ENCODE results near the gene TPPP2. TPM values are rescaled to one million over a fixed set of nuclear protein-coding genes. Genes with fewer than 3 reads are reported as not detected.

Gene TPPP2
- total RNA-seq, 1 donor from 2014 or later, result not detected

DNA sequence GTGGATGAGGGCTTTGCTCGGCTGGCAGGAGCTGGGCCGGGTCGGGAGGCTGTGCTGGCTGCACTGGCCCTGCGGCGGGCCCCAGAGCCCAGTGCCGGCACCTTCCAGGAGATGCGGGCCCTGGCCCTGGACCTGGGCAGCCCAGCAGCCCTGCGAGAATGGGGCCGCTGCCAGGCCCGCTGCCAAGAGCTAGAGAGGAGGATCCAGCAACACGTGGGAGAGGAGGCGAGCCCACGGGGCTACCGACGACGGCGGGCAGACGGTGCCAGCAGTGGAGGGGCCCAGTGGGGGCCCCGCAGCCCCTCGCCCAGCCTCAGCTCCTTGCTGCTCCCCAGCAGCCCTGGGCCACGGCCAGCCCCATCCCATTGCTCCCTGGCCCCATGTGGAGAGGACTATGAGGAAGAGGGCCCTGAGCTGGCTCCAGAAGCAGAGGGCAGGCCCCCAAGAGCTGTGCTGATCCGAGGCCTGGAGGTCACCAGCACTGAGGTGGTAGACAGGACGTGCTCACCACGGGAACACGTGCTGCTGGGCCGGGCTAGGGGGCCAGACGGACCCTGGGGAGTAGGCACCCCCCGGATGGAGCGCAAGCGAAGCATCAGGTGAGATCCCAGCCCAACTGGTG is 51.6 kb downstream of the TPPP2 start:
- peaks cover 2% of the 10 kb centered on the region for H3K4me1 Mint-ChIP-seq (ENCODE audit: unreplicated experiment)
- TF ChIP-seq, protein P1, sequence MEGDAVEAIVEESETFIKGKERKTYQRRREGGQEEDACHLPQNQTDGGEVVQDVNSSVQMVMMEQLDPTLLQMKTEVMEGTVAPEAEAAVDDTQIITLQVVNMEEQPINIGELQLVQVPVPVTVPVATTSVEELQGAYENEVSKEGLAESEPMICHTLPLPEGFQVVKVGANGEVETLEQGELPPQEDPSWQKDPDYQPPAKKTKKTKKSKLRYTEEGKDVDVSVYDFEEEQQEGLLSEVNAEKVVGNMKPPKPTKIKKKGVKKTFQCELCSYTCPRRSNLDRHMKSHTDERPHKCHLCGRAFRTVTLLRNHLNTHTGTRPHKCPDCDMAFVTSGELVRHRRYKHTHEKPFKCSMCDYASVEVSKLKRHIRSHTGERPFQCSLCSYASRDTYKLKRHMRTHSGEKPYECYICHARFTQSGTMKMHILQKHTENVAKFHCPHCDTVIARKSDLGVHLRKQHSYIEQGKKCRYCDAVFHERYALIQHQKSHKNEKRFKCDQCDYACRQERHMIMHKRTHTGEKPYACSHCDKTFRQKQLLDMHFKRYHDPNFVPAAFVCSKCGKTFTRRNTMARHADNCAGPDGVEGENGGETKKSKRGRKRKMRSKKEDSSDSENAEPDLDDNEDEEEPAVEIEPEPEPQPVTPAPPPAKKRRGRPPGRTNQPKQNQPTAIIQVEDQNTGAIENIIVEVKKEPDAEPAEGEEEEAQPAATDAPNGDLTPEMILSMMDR (conservative IDR thresholded peaks at IDR 0.05), result no peak
- no peak overlapping the region for H3K27ac Mint-ChIP-seq
- no peak for DNase-seq (ENCODE audit: extremely low spot score, unreplicated experiment)
- H3K36me3 Mint-ChIP-seq, result peaks cover 17% of the 10 kb centered on the region
- H3K9me3 Mint-ChIP-seq, result no peaks in the 10 kb centered on the region
- no peak overlapping the region for H3K4me3 Mint-ChIP-seq
- H3K27me3 Mint-ChIP-seq, result no peaks in the 10 kb centered on the region

Small RNA genes within 50 kb of the gene (microRNA-seq; reads per million reads assigned to microRNA genes)
- gene MIR6717, result not detected

Other genes starting within 250 kb of the TPPP2 start
- gene RNASE6, start 248.9 kb upstream of the TPPP2 start, total RNA-seq (ENCODE audit: low replicate concordance), result 0.97 and 1.1 TPM in 2 replicates
- gene RNASE1, start 227.4 kb upstream of the TPPP2 start, total RNA-seq (ENCODE audit: low replicate concordance), result 476 and 793 TPM in 2 replicates
- gene RNASE3, start 138.8 kb upstream of the TPPP2 start, total RNA-seq (ENCODE audit: low replicate concordance), result not detected in 2 replicates
- not detected in 2 replicates for gene RNASE2, start 74.7 kb upstream of the TPPP2 start, total RNA-seq (ENCODE audit: low replicate concordance)
- gene METTL17, start 40.2 kb upstream of the TPPP2 start, total RNA-seq (ENCODE audit: low replicate concordance), result 59.7 and 88.1 TPM in 2 replicates
- 4.5 and 14.2 TPM in 2 replicates for gene SLC39A2, start 30.9 kb upstream of the TPPP2 start, total RNA-seq (ENCODE audit: low replicate concordance)
- 150 and 214 TPM in 2 replicates for gene NDRG2, start 5.2 kb upstream of the TPPP2 start, total RNA-seq (ENCODE audit: low replicate concordance)
- not detected in 2 replicates for gene RNASE13, start 4.6 kb downstream of the TPPP2 start, total RNA-seq (ENCODE audit: low replicate concordance)
- 0.55 TPM in 1 of 2 replicates, not detected in the other for gene RNASE7, start 12.1 kb downstream of the TPPP2 start, total RNA-seq (ENCODE audit: low replicate concordance)
- not detected in 2 replicates for gene RNASE8, start 27.6 kb downstream of the TPPP2 start, total RNA-seq (ENCODE audit: low replicate concordance)
- 10.9 and 65.8 TPM in 2 replicates for gene ARHGEF40, start 40.1 kb downstream of the TPPP2 start, total RNA-seq (ENCODE audit: low replicate concordance)
- gene ZNF219, start 68.4 kb downstream of the TPPP2 start, total RNA-seq (ENCODE audit: low replicate concordance), result 47.8 and 58.0 TPM in 2 replicates
- 1.8 and 2.9 TPM in 2 replicates for gene TMEM253, start 70.8 kb downstream of the TPPP2 start, total RNA-seq (ENCODE audit: low replicate concordance)
- gene OR5AU1, start 125.8 kb downstream of the TPPP2 start, total RNA-seq (ENCODE audit: low replicate concordance), result 0.17 TPM in 1 of 2 replicates, not detected in the other
- 474 and 692 TPM in 2 replicates for gene HNRNPC, start 239.2 kb downstream of the TPPP2 start, total RNA-seq (ENCODE audit: low replicate concordance)
- 0.19 and 0.63 TPM in 2 replicates for gene RPGRIP1, start 249.9 kb downstream of the TPPP2 start, total RNA-seq (ENCODE audit: low replicate concordance)

Measured in type B pancreatic cell (in vitro differentiated cells).